Left forelimb (tissue), 1 donor: ENCODE measurements around the gene ARHGAP8.
"Not testable (repeated sequence)": the region's sequence is repeated elsewhere in the genome, so short reads cannot be mapped to it uniquely, and the experiment has no call there.

Source experiments
- DNase-seq: peaks from one replicate; pipeline ENCODE4 v3.0.0-alpha.2; 2018; ENCODE audit warnings: low spot score

ARHGAP8 gene

DNA sequence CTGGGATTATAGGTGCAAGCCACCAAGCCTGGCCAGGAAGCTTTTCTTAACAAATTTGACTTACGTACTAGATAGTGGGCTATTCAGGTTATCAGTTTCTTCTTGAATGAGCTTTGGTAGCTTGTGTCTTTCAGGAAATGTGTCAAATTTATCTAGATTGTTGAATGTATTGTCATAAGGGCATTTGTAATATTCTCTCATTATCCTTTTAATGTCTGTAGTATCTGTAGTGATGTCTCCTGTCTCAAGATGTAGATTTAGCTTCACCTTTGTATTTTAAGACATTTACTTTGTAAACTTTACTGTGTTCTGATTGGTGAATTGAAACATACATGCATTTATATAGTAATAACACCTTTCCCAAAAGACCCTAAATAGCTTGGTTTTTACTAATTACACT is 20.7 kb downstream of the ARHGAP8 start:
- DNase-seq = no peak

DNA sequence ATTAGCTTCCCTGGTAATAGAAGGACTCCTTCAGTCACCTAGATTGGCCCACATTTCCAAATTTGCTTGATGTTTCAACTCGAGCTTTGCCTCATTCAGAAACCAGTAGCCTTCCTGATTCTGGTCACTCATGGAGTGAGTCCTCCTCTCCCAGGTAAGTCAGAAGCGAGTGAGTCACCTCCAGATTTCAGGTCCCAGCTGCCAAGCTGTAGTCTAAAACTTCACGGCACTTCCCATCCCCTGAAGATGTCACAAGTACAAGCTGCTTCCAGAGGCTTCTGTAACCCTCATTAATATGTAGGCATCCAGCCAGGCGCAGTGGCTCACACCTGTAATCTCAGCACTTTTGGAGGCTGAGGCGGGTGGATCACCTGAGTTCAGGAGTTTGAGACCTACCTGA is 23.5 kb downstream of the ARHGAP8 start:
- no peak for DNase-seq

DNA sequence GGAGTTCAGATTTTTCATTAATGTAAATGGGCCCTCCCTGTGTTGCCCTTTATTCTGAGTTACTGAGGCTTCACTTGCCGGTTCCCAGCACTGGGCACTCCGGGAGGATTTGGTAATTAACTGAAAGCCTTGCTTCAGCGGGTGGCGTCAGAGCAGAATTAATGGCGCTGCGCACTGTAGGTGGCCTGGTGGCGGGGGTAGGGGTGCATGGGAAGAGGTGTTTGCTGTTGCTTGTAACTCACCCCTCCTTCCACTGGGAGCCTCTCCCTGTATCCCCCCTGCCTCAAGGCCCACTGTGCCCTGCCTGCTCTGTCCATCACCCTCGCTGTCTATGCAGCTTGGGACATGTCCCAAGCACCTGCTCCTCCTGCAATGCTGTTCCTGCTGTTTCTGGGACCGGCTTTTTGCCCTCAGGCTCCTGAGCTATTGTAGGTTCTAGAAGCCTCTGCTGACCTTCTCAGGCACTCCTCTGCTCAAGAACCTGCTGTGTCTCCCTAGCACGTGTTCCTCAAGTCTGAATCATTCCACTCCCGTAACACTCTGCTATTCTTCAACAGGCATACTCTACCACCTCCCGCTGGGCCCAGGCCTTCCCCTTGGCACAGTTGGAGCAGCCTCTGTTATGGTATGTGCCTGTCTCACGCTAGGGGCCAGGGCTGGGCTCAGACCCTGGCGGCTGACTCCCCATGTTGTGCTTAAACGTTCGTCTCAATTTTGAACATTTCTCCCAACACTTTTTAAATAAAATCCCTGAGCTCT is 24.4 kb downstream of the ARHGAP8 start:
- DNase-seq = no peak

- no peak for DNase-seq
These were observed 25.0 kb downstream of the ARHGAP8 start for GRCh38 chr22:44777364-44777755.

DNA sequence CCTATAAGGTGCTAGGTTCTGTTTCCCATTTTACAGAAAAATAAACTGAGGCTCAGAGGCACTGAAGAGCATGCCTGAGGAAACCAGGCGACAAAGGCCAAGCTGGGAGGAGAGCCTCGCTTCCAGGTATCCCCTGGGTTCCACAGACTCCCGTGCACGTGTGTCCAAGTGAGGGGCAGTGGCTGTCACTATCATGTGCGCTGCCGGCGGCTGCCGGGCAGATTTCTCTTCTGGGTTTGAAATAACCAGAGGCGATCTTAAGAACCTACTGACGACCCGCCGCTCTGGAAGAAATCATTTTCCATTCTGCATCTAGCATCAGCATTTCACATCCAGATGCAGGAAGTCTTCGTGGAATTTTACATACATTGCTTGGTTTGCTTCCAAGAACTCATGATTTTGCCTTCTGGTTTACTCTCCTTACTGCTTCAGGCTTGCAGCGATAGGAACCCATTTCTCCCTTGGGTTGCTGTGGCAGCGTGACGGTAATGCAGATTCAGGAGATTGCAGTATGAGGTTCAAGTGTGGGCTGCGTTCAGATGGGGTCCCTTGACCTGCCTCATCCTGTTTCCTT is 28.6 kb downstream of the ARHGAP8 start:
- no peak for DNase-seq

GRCh38 chr22:44782363-44782963 is 30.1 kb downstream of the ARHGAP8 start:
- no peak for DNase-seq

DNA sequence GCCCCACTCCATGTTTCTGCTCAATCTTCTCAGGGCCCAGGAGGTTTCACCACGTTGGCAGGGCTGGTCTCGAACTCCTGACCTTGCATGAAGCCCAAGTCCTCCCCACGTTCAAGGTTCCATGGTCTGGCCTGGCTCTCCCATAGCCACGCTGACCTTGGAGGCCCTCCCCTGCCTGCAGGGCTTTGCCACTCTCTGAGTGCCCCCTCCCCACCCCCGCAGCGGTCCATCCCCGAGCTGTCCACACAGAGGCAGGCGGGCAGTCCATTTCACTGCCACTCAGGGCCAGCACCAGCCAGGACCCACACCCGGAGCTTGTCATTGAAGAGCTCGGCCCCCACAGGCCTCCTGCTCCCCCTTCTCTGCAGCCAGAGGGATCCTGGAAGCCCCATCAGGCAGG is 30.7 kb downstream of the ARHGAP8 start:
- DNase-seq = no peak

GRCh38 chr22:44783581-44783980 is 31.2 kb downstream of the ARHGAP8 start:
- no peak for DNase-seq

- no peak for DNase-seq
These were observed 33.8 kb downstream of the ARHGAP8 start for GRCh38 chr22:44786136-44786535.

- DNase-seq = no peak
These were observed 34.2 kb downstream of the ARHGAP8 start for GRCh38 chr22:44786610-44787009.

DNA sequence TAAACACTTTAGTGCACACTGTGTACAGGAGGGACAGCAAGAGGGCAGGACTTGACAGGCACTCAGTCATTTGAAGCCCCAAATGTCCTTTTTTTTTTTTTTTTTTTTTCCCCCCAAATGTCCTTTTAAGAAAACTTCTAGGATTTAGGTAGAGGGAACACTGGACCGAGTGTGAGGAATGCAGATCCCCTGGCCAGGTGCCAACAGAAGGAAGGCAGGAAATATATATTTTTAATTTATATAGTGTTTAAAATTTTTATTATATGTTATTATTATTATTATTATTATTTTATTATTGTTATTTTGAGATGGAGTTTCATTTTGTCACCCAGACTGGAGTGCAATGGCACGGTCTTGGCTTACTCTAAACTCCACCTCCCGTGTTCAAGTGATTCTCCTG is 35.5 kb downstream of the ARHGAP8 start:
- no peak for DNase-seq

DNA sequence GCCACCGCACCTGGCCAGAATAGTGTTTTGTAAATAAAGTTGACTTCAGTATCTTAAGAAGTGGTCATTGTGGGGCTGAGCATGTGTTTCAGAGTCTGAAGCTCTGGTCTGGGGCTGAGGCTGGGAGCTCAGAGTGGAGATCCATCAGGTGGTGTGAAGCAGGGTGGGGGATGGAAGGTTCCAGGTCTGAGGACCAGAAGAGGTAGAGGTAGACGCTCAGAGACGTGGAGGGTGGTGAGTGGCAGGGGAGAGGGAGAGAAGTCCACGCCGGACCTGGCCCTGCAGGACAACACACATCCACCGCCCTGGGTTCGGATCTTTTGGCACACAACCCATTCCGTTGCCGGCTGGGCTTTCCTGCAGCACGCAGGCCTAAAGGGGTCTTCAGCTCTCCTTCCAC is 40.7 kb downstream of the ARHGAP8 start:
- no peak for DNase-seq

GRCh38 chr22:44793506-44794172 is 41.3 kb downstream of the ARHGAP8 start:
- DNase-seq = no peak

DNA sequence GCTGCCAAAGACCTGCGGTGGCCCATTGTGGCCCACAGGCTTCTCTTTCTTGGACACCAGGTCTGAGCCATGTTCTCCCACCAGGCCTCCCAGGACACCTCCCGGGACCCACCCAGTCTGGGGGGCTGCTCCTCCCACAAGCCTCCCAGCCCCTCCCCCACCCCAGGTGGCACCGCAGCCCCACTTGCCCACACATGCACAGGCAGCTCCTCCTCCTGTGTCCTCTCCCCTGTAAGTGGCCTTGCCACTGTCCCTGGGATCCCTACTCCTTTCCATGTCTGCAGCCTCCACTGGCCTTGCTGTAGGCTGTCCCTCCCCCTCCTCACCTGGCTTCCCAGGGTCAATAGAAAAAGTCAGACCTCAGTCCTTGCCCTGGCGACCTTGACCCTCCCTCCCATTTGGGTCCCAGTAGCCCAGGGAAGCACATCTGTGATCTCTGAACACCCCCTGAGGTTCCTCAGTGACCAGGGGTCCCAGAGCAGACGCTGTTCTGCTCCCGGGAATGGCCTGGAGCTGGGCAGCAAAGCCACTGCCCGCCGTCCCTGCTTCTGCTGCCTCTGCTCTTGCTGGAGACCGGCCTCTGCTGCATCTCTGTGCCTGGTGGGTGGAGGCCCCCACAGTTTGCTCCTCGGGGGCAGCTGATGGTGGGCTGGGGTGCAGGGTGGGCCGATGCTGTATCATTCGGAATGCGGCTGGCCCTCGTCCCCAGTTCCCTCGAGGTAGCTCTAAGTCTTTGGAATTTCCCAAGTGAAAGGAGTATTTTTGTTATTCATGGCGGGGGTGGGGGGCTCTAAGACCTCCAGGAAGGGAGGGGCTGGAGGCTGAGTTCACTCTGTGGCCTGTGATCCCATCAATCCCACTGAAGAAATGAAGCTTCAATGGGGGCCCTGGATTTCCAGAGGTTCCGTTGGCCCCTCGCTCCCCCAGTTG is 43.6 kb downstream of the ARHGAP8 start:
- no peak for DNase-seq

DNA sequence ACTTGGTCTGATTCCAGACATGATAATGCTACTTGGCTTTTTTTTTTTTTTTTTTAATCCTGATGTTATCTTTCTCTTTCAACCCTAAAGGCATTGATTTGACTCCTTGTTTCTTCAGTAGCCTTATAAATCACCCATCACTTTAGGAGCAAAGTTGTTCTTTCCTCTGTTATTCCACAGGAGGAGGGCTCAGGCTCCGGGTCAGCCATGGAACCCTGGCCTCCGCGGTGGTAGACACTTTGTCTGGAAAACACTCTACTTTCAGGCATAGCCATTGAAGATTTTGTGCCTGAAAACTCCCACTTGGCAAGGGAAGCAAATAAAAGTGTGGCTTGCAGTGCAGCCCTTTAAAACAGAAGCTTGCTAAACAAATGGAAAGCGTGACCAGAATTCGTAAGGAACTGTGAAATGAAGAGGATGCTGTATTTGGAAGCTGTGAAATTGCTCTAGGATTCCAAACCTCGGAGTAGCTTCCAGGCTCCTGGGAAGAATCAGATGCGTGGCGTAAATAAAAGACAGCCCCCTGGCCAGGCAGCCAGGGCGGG is 44.9 kb downstream of the ARHGAP8 start:
- no peak for DNase-seq

DNA sequence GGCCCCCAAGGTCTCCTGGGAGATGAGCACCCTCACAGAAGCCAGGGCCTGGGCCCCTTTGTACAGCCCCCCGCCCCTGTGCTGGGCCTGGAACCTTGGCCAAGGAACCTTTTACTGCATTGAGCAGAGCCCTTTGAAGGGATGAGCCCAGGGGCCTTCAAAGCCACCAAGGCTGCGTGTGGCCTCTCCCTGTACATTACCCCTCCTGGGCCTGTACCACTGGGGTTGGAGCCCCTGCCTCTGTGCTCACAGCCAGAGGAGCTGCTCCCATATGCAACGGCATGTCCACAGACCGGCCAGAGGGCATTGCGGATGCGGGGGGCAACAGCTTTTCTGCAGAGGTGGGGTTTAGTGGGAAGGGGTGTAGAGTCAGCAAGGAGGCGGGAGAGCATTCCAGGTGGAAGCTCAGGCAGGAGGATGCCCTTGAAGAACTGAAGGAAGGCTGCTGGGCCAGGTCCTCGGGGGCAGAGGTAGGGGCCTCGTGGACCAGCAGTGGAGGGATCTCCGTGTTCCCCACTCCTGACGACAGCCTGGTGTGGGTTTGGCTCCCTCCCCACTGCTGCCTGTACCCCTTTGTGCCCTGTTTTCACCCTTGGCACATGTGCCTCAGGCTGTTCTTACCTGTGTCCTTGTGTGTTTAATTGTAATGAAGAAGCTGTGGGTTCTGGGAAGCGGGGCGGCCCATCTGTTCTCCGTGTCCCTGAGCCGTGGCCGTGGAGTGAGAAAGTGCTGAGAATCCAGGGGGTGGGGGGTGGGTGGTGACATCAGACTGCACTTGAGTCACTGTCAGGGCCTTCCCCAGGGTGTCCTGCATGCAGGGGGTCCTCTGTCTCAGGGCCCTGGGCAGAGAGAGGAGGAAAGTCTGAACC is 46.9 kb downstream of the ARHGAP8 start:
- DNase-seq = no peak

DNA sequence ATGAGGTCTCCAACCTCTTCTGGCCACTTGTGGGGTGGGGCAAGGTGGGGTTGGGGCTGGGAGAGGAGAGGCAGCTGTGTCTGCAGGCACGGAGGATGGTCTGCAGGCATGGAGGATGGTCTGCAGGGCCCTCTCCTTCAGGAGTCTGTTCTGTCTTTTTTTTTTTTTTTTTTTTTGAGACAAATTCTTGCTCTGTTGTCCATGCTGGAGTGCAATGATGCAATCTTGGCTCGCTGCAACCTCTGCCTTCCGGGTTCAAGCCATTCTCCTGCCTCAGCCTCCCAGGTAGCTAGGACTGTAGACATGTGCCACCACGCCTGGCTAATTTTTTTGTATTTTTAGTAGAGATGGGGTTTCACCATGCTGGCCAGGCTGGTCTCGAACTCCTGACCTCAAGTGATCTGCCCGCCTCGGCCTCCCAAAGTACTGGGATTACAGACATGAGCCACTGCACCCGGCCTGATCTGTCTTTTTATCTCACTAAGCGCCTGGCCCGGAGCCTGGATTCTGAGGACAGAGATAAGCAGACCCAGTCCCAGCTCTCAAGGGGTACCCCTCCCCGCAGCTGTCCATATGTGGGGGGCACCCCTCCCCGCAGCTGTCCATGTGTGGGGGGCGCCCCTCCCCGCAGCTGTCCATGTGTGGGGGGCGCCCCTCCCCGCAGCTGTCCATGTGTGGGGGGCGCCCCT is 47.7 kb downstream of the ARHGAP8 start:
- not testable (repeated sequence) for DNase-seq

DNA sequence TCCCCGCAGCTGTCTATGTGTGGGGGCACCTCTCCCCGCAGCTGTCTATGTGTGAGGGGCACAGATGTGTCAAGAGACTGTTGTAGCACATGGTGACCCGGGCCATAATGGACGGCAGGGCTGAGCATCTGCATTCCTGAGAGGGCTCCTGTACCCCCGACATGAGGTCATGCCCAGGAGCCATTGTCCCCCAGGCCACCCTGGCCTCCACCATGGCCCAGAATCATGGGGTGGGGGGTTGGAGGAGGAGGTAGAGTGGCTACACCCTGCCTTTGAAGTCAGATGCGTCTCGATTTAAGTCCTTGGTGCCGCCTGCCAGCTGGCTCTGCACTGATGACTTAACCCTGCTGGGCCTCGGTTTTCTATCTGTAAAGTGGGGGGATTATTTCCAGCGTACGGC is 49.1 kb downstream of the ARHGAP8 start:
- no peak for DNase-seq

DNA sequence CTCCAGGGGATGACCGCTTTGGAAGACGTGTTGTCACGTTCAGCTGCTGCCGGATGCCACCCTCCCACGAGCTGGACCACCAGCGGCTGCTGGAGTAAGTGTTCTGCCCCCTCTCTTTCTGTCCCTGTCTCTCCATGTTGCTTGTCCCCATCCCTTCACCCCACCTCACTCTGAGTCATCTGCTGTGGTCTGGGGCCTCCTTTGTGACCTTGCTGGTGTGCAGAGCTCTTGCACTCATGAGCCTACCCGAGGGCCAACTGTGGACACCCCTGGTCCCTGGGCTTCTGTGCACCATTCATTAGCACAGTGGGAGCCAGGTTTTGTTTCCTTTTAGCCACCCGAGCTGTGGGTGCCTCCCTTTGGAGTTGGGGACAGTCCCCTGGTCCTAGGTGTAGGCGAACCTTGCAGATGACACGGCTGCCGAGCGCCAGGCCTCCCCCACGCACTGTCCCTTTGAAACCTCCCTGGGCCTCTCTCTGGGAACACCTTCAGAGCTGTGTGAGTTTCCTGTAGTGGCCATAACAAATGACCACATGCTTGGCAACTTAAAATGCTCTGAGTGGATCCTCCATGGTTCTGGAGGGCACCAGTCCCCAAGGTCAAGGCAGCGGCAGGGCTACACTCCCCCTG is 49.8 kb downstream of the ARHGAP8 start:
- no peak for DNase-seq

DNA sequence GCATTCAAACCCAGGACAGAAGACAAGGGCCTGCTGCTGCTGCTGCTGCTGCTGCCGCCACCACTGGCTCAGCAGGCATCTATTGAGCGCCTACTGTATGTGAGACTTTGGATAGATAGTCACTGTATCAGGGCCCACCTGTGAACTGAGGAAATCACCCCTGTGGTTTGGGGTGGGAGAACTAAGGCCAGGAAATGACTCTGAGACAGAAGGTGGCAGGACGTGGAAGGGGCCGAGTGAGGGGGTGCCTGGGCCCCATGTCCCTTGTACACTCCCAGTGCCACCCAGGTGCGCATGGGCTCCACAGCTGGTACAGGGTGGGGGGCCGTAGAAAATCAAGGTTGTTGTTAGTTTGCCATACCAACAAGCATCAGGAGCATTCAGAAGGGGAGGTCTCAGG is 50.6 kb downstream of the ARHGAP8 start:
- DNase-seq = no peak
